Adrenal gland (tissue), 12 donors: ENCODE results near the gene AZGP1. TPM values are rescaled to one million over a fixed set of nuclear protein-coding genes. Genes with fewer than 3 reads are reported as not detected.
"Not testable (repeated sequence)": the region's sequence is repeated elsewhere in the genome, so short reads cannot be mapped to it uniquely, and the experiment has no call there.

ENCODE experiments used
- DNase-seq, 7 donors: peaks; one replicate each; pipeline ENCODE4 v3.0.0-alpha.2; 2019 to 2020
- H3K27ac ChIP-seq, 5 donors: fragments of 200-600 bp; sonication (generic) in 4 of 5; 1 replicate in 3 of 5; 2 replicates in 2 of 5; pipeline versions ENCODE4 v1.5.1 to v1.8.0; 2016 to 2020; ENCODE audit warnings: mild to moderate bottlenecking in 1 of 5
- H3K27me3 ChIP-seq: fragments of 200-600 bp; 2 replicates; pipeline ENCODE4 v1.8.0; 2021
- H3K36me3 ChIP-seq, 2 donors: fragments of 200-600 bp; replicated peaks in 1 of 2; 1 replicate in 1 of 2; 2 replicates in 1 of 2; pipeline versions ENCODE4 v1.5.1 to v1.8.0; 2018 to 2022
- H3K4me1 ChIP-seq, 2 donors: fragments of 200-600 bp; replicated peaks in 1 of 2; 1 replicate in 1 of 2; 2 replicates in 1 of 2; pipeline versions ENCODE4 v1.5.1 to v1.8.0; 2018 to 2021
- H3K4me3 ChIP-seq, 4 donors: fragments of 200-600 bp; sonication (generic) in 3 of 4; one replicate each; pipeline ENCODE4 v1.5.1; 2016 to 2018
- H3K9me3 ChIP-seq, 3 donors: fragments of 200-600 bp; sonication (generic) in 1 of 3; replicated peaks in 1 of 3; 1 replicate in 2 of 3; 2 replicates in 1 of 3; pipeline versions ENCODE4 v1.5.1 to v1.8.0; 2016 to 2021
- POLR2A ChIP-seq, 2 donors: fragments of 450-650 bp; IDR thresholded peaks; one replicate each; pipeline ENCODE4 v1.6.1; 2017; ENCODE audit warnings: antibody characterized with exemption in 2 of 2, mild to moderate bottlenecking in 2 of 2, moderate library complexity in 1 of 2
- WGBS, 4 donors: extraction: QIAGEN DNeasy Blood & Tissue Kit in 2 of 4; methylation state at CpG; one replicate each; pipeline versions ENCODE4 v1.1.5 to v1.1.7; 2013 to 2017; 5-methylcytosine and 5-hydroxymethylcytosine counted together
- intact Hi-C, 2 donors: fragments of 100-400 bp; cut with DNase I; formaldehyde crosslinking; loops; one replicate each; pipeline versions ENCODE4 v1.14.1 to v1.15.0; 2022 to 2023
- polyA plus RNA-seq, 3 donors: library from polyadenylated mRNA; stranded (reverse); fragments of 200-250 nt in 2 of 3; fragments of 350-450 nt in 1 of 3; fragmentation: Illumina TruSeq in 1 of 3; extraction: RNeasy Lipid Tissue Mini Kit (QIAGEN cat#74804) in 1 of 3; gene quantifications; one replicate each; pipeline ENCODE4 v1.2.3, GENCODE V29; 2013 to 2014
- total RNA-seq, 9 donors: library from RNA; depleted of rRNA in 4 of 9; stranded (reverse); fragments of >200 nt in 4 of 9; fragments of 120-200 nt in 1 of 9; fragmentation: NEBNext Ultra II Directional in 1 of 9; extraction: Animal tissue kit (Norgen Biotek cat#: 25700) in 1 of 9; gene quantifications; one replicate each; pipeline versions ENCODE4 v1.1.0 to v1.2.4, GENCODE V29; 2013 to 2023
- TF ChIP-seq, protein P1 (sequence below), 6 experiments: fragments of 450-650 bp in 4 of 6; fragments of 200-600 bp in 2 of 6; sonication (generic) in 1 of 6; IDR thresholded peaks; 1 replicate in 5 of 6; 2 replicates in 1 of 6; pipeline versions ENCODE4 v1.5.1 to v1.8.0; 2016 to 2021; ENCODE audit warnings: antibody characterized with exemption in 6 of 6, mild to moderate bottlenecking in 2 of 6, moderate library complexity in 1 of 6
- donor health status: healthy with polysubstance abuse.
- donor health status: Bipolar disorder and iron deficiency.
- donor health status: DM: yes; HTN: yes; CAD: no.
- donor health status: DM: no; HTN: no; CAD: no.
- donor health status: DM: no; HTN: no; CAD: no.
- donor health status: DM: yes; HTN: yes; CAD: no.

AZGP1 gene
- total and polyA plus RNA-seq, 12 donors: 0.50 to 29.7 (median 2.0) TPM; not detected in 2

DNA sequence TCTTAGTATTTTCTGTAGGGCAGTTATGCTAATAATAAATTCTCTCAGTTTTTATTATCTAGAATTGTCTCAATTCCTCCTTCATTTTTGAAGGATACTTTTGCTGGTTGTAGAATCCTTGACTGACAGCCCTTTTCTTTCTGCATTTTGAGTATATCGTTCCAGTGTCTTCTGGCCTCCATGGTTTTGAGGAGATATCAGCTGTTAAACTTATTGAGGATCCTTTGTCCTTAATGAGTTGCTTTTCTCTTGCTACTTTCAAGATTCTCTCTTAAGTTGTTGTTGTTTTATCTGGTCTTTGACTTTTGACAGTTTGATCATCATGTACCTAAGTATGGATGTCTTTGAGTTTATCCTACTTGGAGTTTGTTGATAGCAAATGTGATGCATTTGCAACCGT is 37.5 kb downstream of the AZGP1 start:
- Histone ChIP-seq H3K27me3 (peaks cover 11% of the 10 kb centered on the region), H3K9me3 (peaks cover 0 to 8% (median 0%) of the 10 kb centered on the region in 3 donors), H3K27ac (no peak overlapping the region), H3K4me1 (no peaks in the 10 kb centered on the region), H3K36me3 (no peaks in the 10 kb centered on the region), H3K4me3 (no peak overlapping the region)
- 85 to 93% (median 89%) methylated on average over 2 of the region's 2 CpGs for WGBS, 4 donors
- DNase-seq: no peak
- intact Hi-C loops: no loop called here
- no peak for TF ChIP-seq POLR2A (IDR thresholded peaks at IDR 0.05)
- TF ChIP-seq, protein P1, sequence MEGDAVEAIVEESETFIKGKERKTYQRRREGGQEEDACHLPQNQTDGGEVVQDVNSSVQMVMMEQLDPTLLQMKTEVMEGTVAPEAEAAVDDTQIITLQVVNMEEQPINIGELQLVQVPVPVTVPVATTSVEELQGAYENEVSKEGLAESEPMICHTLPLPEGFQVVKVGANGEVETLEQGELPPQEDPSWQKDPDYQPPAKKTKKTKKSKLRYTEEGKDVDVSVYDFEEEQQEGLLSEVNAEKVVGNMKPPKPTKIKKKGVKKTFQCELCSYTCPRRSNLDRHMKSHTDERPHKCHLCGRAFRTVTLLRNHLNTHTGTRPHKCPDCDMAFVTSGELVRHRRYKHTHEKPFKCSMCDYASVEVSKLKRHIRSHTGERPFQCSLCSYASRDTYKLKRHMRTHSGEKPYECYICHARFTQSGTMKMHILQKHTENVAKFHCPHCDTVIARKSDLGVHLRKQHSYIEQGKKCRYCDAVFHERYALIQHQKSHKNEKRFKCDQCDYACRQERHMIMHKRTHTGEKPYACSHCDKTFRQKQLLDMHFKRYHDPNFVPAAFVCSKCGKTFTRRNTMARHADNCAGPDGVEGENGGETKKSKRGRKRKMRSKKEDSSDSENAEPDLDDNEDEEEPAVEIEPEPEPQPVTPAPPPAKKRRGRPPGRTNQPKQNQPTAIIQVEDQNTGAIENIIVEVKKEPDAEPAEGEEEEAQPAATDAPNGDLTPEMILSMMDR (IDR thresholded peaks at IDR 0.05): no peak

DNA sequence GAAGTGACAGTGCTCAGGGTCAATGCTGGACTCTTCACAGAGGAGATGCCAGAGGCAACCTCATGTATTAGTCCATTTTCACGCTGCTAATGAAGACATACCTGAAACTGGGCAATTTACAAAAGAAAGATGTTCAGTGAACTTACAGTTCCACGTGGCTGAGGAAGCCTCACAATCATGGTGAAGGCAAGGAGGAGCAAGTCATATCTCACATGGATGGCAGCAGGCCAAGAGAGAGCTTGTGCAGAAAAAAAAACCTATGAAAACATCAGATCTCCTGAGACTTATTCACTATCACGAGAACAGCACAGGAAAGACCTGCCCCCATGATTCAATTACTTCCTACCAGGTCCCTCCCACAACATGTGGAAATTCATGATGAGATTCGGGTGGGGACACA is 40.8 kb downstream of the AZGP1 start:
- H3K36me3 ChIP-seq, H3K27me3 ChIP-seq, H3K4me1 ChIP-seq, H3K27ac ChIP-seq, intact Hi-C loops, H3K9me3 ChIP-seq, DNase-seq, H3K4me3 ChIP-seq: not testable (repeated sequence)
- 26 to 40% (median 39%) methylated on average over 4 of the region's 4 CpGs for WGBS, 4 donors

DNA sequence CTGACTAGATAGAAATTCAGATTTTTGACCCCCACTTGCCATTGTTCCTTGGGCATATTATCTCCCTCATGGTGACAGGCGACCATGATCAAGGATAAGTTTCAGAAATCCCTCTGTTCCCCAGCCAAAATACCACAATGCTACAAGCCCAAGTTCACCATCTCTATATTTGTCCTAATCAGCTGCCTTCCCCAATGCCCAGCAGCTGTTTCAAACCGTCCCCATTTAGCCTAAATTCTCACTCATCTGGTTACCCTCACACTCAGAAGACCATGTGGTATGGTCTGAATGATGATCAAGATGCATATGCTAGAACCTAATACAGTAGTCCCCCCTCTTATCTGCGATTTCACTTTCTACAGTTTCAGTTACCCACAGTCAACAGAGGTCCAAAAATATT is 45.5 kb downstream of the AZGP1 start:
- peaks cover 4% of the 10 kb centered on the region for H3K27me3 ChIP-seq
- intact Hi-C loops: no loop called here
- TF ChIP-seq POLR2A (IDR thresholded peaks at IDR 0.05): no peak
- TF ChIP-seq, protein P1 (IDR thresholded peaks at IDR 0.05): no peak
- no peak overlapping the region for H3K4me3 ChIP-seq
- DNase-seq: no peak
- H3K9me3 ChIP-seq: no peaks in the 10 kb centered on the region
- no peaks in the 10 kb centered on the region for H3K36me3 ChIP-seq
- H3K4me1 ChIP-seq: peaks cover 0 to 6% of the 10 kb centered on the region in 2 donors
- no peak overlapping the region for H3K27ac ChIP-seq
- WGBS, 4 donors: 59 to 71% (median 67%) methylated on average over 3 of the region's 3 CpGs

DNA sequence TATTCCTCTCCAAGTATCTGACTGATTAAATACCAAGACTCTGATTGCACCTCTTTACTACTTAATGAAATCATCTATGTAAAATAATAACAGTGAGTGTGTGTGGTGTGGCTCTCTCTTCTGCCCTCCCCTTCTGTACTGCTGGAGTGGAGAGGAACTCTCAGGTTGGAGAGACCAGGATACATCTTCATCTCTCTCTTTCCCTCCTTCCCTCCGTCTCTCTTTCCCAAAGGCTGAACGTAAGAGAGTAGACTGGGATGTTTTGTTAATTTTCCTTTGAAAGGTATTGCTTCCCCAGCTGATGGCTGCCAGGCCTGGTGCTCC is 46.1 kb downstream of the AZGP1 start:
- no peak overlapping the region for H3K27ac ChIP-seq
- WGBS, 4 donors: 24 to 34% (median 27%) methylated on average over 2 of the region's 2 CpGs
- TF ChIP-seq, protein P1 (IDR thresholded peaks at IDR 0.05): no peak
- no peak for TF ChIP-seq POLR2A (IDR thresholded peaks at IDR 0.05)
- DNase-seq: no peak
- no peak overlapping the region for H3K4me3 ChIP-seq
- H3K36me3 ChIP-seq: no peaks in the 10 kb centered on the region
- H3K4me1 ChIP-seq: peaks cover 0 to 6% of the 10 kb centered on the region in 2 donors
- no peaks in the 10 kb centered on the region for H3K9me3 ChIP-seq
- intact Hi-C loops: no loop called here
- peaks cover 4% of the 10 kb centered on the region for H3K27me3 ChIP-seq

DNA sequence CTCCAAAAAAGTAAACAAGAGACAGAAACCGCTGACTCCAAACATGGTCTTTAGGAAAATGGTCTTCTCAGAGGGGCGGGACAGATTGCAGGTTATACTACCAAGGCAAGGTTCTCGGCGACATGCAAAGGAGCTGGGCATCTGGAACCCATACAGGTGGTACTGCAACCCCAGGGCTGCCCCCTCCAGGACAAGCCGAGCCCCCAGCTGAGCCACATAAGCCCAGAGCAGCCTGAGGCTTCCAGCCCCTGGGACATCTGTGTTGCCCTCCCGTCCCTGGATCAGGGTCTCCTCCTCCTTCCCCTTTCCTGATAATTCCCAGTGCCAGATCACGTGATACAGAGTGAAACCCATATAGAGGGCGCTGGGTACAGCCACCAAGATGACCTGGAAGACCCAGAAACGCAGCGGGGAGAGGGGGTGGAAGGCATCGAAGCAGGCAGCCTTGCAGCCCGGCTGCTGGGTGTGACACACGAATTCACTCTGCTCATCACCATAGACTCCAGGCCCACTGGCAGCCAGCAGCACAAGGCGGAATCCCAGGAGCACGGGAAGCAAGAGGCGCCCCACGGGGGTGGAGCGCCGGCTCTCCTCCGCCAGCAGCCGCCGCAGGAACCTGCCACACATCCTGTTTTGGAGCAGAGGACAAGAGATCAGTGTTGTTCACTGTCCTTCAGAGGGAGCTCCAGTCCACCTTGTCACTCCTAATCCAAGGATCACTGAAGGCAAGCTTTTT is 46.7 kb downstream of the AZGP1 start, which contains the start of gene GJC3:
GJC3 (minus strand) TSS at position 627 of the 736 bp plus-strand sequence; CDS start at position 627, 0 bp downstream.
- DNase-seq: peak; percentile 28 to 76 (median 40)
- peaks cover 0 to 6% of the 10 kb centered on the region in 2 donors for H3K4me1 ChIP-seq
- peaks cover 3% of the 10 kb centered on the region for H3K27me3 ChIP-seq
- H3K36me3 ChIP-seq: no peaks in the 10 kb centered on the region
- H3K4me3 ChIP-seq: peak within 1 kb of the TSS in 1 of 4 donors; percentile 46
- no peaks in the 10 kb centered on the region for H3K9me3 ChIP-seq
- H3K27ac ChIP-seq: peak within 1 kb of the TSS in 1 of 5 donors; percentile 32
- TF ChIP-seq, protein P1 (IDR thresholded peaks at IDR 0.05): peak in 4 of 6 experiments; percentile 20 to 32 (median 24)
- no peak for TF ChIP-seq POLR2A (IDR thresholded peaks at IDR 0.05)
- intact Hi-C loops: no loop called here
- WGBS, 4 donors: 19 to 24% (median 22%) methylated on average over 9 to 22 of the region's 22 CpGs
